Effector CD8-positive, alpha-beta T cell (primary cell): ENCODE measurements around the gene HSPB9.
"Not testable (repeated sequence)": the region's sequence is repeated elsewhere in the genome, so short reads cannot be mapped to it uniquely, and the experiment has no call there.

ENCODE experiments used
- DNase-seq: peaks from one replicate; lab custom pipeline; 2025; lab: John Stamatoyannopoulos, UW

Gene HSPB9

DNA sequence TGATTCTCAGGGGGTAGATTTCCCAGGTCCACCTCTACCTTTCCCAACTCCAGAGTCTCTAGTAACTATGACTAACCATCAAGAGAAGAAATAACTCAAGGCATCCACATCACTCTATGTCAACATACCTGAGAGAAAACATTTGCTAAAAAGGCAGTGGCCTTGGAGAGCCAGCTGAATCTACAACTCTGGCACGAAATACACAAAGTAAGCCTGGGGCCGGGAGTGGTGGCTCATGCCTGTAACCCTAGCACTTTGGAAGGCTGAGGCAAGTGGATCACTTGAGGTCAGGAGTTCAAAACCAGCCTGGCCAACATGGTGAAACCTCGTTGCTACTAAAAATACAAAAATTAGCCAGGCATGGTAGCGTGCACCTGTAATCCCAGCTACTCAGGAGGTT lies 20.5 kb downstream of the HSPB9 start:
- DNase-seq = not testable (repeated sequence)

DNA sequence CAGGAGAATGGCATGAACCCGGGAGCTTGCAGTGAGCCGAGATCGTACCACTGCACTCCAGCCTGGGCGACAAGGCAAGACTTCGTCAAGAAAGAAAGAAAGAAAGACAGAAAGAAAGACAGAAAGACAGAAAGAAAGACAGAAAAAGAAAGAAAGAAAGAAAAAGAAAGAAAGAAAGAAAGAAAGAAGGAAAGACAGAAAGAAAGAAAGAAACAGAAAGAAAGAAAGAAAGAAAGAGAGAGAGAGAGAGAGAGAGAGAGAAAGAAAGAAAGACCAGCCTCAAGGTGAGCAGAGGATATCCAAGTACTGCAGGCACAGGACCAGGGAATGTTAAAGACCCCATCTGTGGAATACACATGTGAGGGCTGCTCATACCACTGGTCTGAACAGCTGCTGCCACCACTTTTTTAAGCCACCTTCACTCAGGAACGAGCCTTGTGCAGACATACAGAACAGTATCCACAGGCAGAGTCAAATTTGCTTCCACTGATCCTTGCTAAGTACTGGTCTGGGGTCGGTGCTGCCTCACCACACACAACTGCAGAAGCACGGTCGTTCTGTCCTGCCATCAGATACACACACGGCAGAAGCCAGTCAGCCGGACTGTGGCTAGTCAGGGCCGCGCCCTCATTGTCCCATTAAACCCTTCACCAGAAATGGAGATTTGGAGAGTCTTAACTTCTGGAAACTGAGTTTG lies 24.5 kb downstream of the HSPB9 start:
- DNase-seq = no peak

DNA sequence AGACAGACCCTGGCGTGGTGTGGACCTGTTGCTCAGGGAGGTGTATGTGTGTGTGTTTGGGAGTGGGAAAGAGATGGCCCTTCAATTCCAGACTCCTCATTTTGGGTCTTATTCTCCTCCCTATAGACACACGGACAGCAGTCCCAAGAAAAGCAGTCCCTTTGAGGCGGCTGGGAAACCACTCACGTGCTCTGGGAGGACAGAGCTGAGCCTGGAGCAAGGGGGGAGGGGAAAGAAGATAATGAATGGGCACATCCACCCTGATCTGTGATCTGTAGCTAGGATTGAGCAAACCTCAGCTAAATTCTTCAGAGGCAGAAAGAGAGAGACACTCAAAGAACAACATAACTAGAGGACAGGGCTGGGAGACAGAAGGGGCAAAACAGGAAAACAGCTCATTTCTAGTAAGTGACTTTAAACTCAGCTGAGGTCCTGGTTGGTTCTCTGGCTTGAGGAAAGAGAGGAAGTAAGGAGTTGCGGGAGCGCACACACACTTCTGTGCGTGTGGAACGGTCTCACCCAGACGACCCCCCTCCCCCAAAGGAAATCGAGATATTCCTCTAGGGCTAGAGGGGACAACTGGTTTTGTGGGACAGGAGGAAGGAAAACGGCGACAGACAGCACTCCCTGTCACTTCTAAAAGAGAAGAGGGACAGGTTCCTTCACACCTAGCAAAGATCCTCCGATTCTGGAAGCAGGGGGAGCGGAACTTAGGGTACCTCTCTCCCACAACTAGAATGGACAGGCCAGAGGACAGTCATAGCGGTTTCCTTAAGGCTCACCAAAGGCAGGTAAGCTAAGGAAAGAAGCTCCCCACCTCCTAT lies 31.5 kb downstream of the HSPB9 start:
- no peak for DNase-seq

DNA sequence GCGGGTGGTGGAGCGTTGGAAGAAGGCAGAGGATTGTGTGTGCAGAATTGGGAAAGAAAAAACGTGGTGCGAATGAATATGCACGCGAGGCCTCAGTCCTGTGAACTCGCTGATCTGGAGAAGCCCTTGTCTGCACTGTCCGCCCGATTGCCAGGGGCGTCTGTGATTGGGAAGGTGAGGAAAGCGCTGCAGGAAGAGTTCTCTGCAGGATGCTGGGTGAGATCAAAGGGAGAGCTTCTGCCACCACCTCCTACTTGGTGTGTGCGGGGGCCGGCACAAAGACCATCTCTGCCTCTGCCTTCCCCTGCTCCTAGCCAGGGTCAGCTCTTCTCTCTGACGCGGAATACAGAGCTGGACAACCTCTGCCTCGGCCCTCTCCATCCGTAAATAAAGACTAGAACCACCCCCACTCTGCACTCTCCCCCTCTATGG lies 33.0 kb downstream of the HSPB9 start:
- no peak for DNase-seq

DNA sequence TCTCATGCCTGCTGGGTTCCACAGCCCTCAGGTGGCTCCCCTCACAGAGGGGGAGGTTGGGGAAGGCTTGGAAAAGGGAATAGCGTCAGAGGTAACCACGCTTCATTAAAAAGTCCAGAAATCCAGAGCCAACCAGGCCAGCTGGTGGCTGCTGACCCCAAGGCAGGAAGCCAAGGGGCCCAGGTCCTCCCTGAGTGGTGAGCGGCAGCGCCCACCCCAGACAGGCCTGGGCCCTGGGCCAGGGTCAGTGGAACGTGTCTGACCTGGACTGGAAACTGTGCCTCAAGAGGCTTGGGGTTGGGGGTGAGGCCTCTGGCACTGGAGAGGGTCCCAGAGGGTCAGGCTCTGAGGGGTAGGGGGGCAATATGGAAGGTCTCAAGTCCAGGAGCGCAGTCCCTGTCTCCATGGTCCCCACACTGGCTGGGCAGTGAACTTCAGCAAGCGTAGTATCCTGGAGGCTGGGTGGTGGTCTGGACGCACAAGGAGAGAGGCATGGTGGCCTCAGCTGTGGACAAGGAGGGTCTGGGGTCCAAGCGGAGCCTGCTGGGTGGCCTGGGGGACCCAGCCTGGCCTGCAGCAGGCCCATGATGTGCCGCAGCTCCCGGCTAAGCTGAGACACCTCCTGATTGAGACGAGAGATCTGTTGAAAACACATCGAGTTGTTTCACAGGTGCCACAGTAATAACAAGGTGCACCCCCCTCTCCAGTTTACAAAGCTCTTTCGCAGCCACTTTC lies 37.4 kb downstream of the HSPB9 start:
- DNase-seq = no peak

DNA sequence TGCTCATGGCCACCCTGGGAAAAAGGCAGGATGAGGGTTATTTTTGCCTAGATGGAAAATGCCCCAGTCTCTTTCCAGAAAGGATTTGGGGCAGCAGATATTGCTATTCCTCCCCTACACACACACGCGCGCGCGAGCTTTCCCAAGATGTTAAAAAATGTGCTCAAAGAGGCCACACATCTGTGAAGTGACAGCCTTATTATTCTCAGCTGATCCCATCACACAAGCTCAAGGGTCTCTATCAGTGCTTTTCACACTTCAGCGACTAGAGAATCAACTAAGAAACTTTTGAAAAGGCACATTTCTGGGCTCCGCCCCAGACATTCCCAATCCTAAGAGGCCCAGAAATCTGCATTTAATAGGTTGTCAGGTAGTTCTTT lies 37.9 kb downstream of the HSPB9 start:
- no peak for DNase-seq

DNA sequence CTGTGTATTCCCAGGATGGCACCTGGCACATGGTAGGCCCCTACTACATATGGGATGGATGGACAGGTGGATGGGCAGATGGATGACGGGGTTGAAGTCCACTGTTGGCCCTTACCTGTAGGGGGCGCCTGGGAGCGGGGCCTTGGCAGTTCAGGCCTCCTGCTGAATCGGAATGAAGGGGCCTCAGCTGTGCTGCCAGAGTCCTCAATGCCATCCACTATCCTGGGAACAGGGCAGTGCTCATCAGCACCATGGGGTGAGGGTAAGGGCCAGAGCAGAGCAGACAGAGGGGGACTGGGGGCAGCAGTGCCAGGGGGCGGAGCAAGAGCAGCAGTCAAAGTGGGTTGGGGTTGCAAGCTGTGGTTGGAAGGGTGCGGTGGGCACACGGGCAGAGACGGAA lies 40.5 kb downstream of the HSPB9 start:
- peak; percentile 4 for DNase-seq

DNA sequence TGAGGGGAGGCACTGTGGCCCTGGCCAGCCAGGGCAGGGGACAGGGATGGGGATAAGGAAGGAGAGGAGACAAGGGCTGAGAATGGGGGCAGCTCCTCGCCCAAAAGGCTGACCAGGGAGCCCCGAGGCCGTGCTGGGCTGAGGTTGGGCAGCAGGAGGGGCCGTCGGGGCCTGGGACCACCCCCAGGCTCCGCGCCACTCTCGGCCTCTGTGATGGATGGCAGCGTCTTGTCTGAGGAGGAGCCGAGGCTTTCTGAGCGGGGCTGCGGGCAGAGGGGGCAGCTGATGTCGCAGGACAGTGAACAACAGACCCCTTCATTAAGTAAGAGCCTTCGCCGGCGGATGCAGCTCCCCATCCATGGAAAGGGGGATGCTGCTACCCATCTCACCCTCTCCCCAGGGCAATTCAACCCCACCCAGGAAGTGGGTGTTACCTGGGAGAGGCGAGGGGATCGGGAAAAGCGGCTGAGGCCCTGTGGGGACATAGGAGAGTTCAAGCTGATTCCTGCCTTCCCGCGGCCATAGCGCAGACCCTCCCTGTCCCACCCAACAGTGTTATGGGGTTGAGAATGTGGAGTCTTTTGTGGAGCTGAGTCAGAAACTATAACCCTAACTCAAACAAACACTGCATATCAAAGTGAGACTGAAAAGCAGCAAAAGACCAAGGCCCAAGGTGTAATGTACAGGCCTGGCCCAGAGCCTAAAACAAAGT lies 41.2 kb downstream of the HSPB9 start:
- DNase-seq = no peak

DNA sequence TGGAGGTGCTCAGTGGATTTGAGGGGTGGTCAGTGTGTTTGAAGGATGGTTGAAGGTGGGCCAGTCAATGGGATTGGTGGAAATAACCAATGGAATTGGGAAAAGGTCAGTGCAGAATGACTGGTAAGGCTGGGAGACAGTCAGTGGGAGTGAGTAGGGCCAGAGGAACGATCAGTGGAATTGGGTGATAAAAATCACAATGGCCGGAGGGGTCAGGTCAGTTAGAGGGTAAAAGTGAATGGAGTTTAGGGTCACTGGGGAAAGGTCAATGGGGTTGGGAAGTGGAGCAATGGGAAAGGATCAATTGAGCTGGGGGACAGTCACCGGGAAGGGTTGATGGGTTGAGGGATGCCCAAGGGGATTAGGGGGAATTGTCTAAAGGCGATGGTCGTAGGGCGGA lies 43.1 kb downstream of the HSPB9 start:
- no peak for DNase-seq

DNA sequence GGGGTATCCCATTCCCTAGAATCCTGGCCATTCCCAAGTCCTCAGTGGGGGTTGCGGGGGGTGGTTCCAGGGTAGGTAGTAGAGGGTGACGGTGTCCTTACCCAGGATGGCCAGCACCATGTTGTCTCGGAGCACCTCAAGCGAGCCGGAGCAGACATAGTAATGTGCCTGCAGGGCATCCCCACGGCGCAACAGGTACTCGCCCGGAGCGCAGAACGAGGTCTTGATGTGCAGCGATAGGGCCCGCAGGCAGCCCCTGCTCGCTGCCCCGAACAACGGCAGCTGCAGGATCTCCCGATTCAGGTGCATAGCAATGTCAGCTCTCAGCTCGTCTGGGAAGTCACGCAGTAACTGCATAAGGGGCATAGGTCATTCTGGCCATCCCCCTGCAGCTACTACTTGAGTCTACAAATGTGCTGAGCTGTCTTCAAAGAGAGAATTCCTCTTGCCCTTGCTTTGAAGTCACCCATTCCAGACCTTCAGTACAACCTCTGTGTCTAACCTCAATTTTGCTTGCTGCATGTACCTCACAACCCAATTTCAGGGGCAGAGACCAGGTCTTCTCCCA lies 43.7 kb downstream of the HSPB9 start:
- DNase-seq = no peak

DNA sequence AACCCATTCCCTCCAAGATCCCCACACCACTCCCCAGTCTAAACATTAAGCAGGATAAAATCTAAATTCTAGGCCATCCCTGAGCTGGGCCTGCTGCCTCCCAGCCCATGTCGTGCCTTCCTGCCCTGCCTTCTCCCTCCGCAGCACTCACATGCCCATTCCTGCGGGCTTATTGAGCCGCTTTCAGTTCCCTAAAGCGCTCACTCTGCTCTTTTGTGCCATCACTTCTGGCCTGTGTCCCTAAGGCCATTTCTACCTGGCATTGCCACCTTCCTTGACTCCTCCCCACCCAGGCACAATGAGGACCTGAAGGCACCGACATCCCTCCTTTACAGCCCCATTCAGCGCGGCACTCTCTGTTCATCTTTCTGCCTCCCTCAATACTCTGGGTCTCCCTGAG lies 45.2 kb downstream of the HSPB9 start:
- no peak for DNase-seq

DNA sequence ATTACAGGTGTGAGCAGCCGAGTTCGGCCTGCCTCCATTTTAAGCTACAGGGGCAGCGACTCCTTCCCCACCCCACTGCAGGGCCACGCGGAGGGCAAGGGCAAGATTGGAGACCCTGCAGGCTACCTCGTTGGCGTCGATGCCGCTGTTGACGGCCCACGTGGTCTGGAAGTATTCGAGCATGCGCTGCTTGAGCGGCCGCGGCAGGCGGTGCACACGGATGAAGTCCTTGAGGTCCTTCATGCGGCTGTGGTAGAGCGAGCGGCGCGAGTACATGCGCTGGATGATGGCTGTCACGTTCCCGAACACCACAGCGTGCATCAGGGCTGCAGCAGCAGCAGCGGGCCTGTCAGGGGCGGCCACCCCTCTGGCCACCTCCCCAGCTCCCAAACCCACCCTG lies 46.7 kb downstream of the HSPB9 start:
- no peak for DNase-seq

DNA sequence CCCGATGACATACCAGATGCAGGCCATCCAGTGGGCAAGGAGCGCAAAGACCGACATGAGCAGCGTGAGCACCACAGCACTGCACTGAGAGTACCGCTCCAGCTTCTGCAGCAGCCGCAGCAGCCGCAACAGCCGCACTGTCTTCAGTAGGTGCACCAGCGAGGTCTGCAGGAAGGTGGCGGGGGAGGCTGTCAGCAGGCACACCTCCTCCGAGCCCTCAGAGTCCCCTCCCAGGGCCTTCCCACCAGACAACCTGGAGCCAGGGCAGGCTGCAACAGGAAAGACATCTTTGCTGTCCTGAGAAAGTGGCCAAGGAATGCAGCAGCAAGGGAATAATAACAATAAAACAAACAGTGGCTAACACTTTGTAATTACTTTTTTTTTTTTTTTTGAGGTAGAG lies 49.2 kb downstream of the HSPB9 start:
- DNase-seq = no peak
